ENCODE measurements around the gene ANKRD10.

DNA sequence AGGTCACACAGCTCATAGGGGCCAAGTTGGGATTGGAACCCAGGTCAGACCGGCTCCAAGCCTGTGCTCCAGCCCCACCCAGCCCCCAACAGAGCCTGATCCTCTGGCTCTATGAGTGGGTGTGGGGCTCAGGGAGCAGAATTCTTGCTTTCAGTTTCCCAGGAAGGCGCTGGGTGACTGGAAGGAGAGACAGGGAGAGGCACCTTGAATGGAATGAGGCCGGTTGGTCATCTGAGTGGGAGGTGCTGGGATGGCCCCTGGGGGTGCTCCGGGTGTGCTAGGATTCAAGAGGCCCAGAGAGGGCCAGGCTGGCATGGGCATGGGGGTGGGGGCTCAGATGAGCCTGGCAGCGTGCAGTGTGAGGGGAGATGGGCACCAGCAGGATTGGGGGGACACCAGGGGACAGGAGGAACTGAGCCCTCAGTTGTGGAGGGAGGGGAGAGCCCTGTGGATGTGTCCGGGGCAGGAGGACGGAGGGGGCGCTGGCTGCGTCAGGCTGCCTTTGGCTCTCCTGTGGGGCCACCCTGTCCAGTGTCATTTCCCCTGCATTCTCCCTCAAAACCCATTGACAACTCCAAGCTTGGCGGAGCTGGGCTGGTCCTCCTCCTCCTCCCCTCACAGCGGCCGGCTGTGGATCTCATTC lies 31.2 kb upstream of the ANKRD10 start:
- TF ChIP-seq GATA2 (IDR thresholded peaks at IDR 0.05; ENCODE audit: low read depth, low read length) (no peak), GATA3 (IDR thresholded peaks at IDR 0.05; ENCODE audit: low read depth, low read length) (no peak)

All from SH-SY5Y (cell line).